Gastroesophageal sphincter (tissue), 4 donors: ENCODE measurements around the gene EPHB3. TPM values are rescaled to one million over a fixed set of nuclear protein-coding genes. Genes with fewer than 3 reads are reported as not detected.

Experiments used
- ATAC-seq: fragments of 150-250 bp; one replicate; pipeline ENCODE4 v1.9.1; 2016; ENCODE audit warnings: mild to moderate bottlenecking, moderate library complexity
- H3K27ac ChIP-seq, 4 donors: fragments of 200-600 bp; sonication (generic) in 3 of 4; 1 replicate in 3 of 4; 2 replicates in 1 of 4; pipeline ENCODE4 v1.5.1; 2016 to 2019
- H3K27me3 ChIP-seq: fragments of 200-600 bp; sonication (generic); one replicate; pipeline ENCODE4 v1.5.1; 2019
- H3K36me3 ChIP-seq, 2 donors: fragments of 200-600 bp; sonication (generic); one replicate each; pipeline ENCODE4 v1.5.1; 2019; ENCODE audit warnings: control low read depth in 1 of 2
- H3K4me1 ChIP-seq, 3 donors: fragments of 200-600 bp; sonication (generic); 1 replicate in 2 of 3; 2 replicates in 1 of 3; pipeline ENCODE4 v1.5.1; 2016 to 2019; ENCODE audit warnings: control low read depth in 2 of 3
- H3K4me3 ChIP-seq, 2 donors: fragments of 200-600 bp; sonication (generic); one replicate each; pipeline ENCODE4 v1.5.1; 2019; ENCODE audit warnings: mild to moderate bottlenecking in 1 of 2, moderate library complexity in 1 of 2
- H3K9me3 ChIP-seq, 3 donors: fragments of 200-600 bp; sonication (generic); one replicate each; pipeline ENCODE4 v1.5.1; 2017 to 2019; ENCODE audit warnings: control low read depth in 2 of 3
- CTCF ChIP-seq, 4 experiments: fragments of 200-600 bp in 2 of 4; fragments of 450-650 bp in 2 of 4; sonication (generic) in 1 of 4; IDR thresholded peaks; one replicate each; pipeline ENCODE4 v1.5.1; 2017 to 2019; ENCODE audit warnings: antibody characterized with exemption in 4 of 4, mild to moderate bottlenecking in 2 of 4, moderate library complexity in 2 of 4
- EP300 ChIP-seq: sonication (generic); formaldehyde crosslinking; IDR thresholded peaks from one replicate; pipeline ENCODE4 v1.6.1; 2017; ENCODE audit warnings: antibody characterized with exemption, mild to moderate bottlenecking
- POLR2A ChIP-seq, 2 donors: fragments of 450-650 bp; IDR thresholded peaks; one replicate each; pipeline ENCODE4 v1.6.1; 2017; ENCODE audit warnings: antibody characterized with exemption in 2 of 2, mild to moderate bottlenecking in 2 of 2, moderate library complexity in 1 of 2
- POLR2AphosphoS5 ChIP-seq: sonication (generic); formaldehyde crosslinking; IDR thresholded peaks from one replicate; pipeline ENCODE4 v1.6.1; 2017; ENCODE audit warnings: antibody characterized with exemption
- WGBS, 2 donors: methylation state at CpG; one replicate each; pipeline ENCODE4 v1.1.5; 2018; ENCODE audit warnings: low coverage in 1 of 2; 5-methylcytosine and 5-hydroxymethylcytosine counted together
- total RNA-seq, 4 donors: library from RNA; depleted of rRNA; stranded (reverse); fragments of >200 nt; gene quantifications; one replicate each; pipeline ENCODE4 v1.1.0, GENCODE V29; 2016

Gene EPHB3
- total RNA-seq, 4 donors from 2014 or later = 3.1 to 10.6 (median 4.6) TPM

- no peak overlapping the region for H3K27ac ChIP-seq
- no peaks in the 10 kb centered on the region for H3K36me3 ChIP-seq
- no peak for TF ChIP-seq POLR2AphosphoS5
- no peak for TF ChIP-seq CTCF (IDR thresholded peaks at IDR 0.05)
- TF ChIP-seq EP300 = no peak
- no peak for TF ChIP-seq POLR2A (IDR thresholded peaks at IDR 0.05)
- no peaks in the 10 kb centered on the region for H3K27me3 ChIP-seq
- 92% methylated on average over 2 of the region's 6 CpGs; no CpG with 5 or more reads in 1 of the 2 donors for WGBS, 2 donors
- H3K4me1 ChIP-seq = no peaks in the 10 kb centered on the region
- no peak for ATAC-seq
- H3K4me3 ChIP-seq = no peak overlapping the region
- H3K9me3 ChIP-seq = no peaks in the 10 kb centered on the region
Observed at GRCh38 chr3:184626923-184627322, 65.3 kb downstream of the EPHB3 start.

GRCh38 chr3:184629555-184630160 is 68.1 kb downstream of the EPHB3 start:
- no peaks in the 10 kb centered on the region for H3K36me3 ChIP-seq
- H3K27ac ChIP-seq = no peak overlapping the region
- H3K4me1 ChIP-seq = no peaks in the 10 kb centered on the region
- WGBS, 2 donors = 71% methylated on average over 6 of the region's 23 CpGs; no CpG with 5 or more reads in 1 of the 2 donors
- no peak for TF ChIP-seq CTCF (IDR thresholded peaks at IDR 0.05)
- TF ChIP-seq EP300 = no peak
- TF ChIP-seq POLR2AphosphoS5 = no peak
- TF ChIP-seq POLR2A (IDR thresholded peaks at IDR 0.05) = no peak
- H3K27me3 ChIP-seq = peaks cover 11% of the 10 kb centered on the region
- no peaks in the 10 kb centered on the region for H3K9me3 ChIP-seq
- no peak for ATAC-seq
- H3K4me3 ChIP-seq = no peak overlapping the region

- Histone ChIP-seq H3K9me3 (no peaks in the 10 kb centered on the region), H3K27ac (no peak overlapping the region), H3K27me3 (peaks cover 25% of the 10 kb centered on the region), H3K4me1 (no peaks in the 10 kb centered on the region), H3K4me3 (no peak overlapping the region), H3K36me3 (no peaks in the 10 kb centered on the region)
- TF ChIP-seq POLR2AphosphoS5 (no peak), EP300 (no peak), CTCF (IDR thresholded peaks at IDR 0.05) (no peak), POLR2A (IDR thresholded peaks at IDR 0.05) (no peak)
- no peak for ATAC-seq
- 62 to 100% methylated on average over 1 to 9 of the region's 15 CpGs for WGBS, 2 donors
Observed at GRCh38 chr3:184630861-184631471, 69.4 kb downstream of the EPHB3 start.

- H3K4me1 ChIP-seq = no peaks in the 10 kb centered on the region
- no peak overlapping the region for H3K4me3 ChIP-seq
- no peaks in the 10 kb centered on the region for H3K36me3 ChIP-seq
- TF ChIP-seq POLR2AphosphoS5 = no peak
- no peak for TF ChIP-seq POLR2A (IDR thresholded peaks at IDR 0.05)
- TF ChIP-seq EP300 = no peak
- no peak for TF ChIP-seq CTCF (IDR thresholded peaks at IDR 0.05)
- no peaks in the 10 kb centered on the region for H3K9me3 ChIP-seq
- no peak overlapping the region for H3K27ac ChIP-seq
- no peak for ATAC-seq
- WGBS, 2 donors = 85 to 89% methylated on average over 10 to 13 of the region's 19 CpGs
- peaks cover 25% of the 10 kb centered on the region for H3K27me3 ChIP-seq
Observed at GRCh38 chr3:184631472-184631861, 69.9 kb downstream of the EPHB3 start.

Other genes with a start within 250 kb of the EPHB3 start
- gene EIF4G1, start 247.2 kb upstream of the EPHB3 start, total RNA-seq = 100 to 1,000 TPM; 233 to 431 (median 300) TPM
- gene FAM131A, start 224.2 kb upstream of the EPHB3 start, total RNA-seq = 10 to 100 TPM; 53.9 to 71.4 (median 65.3) TPM
- gene CLCN2, start 200.2 kb upstream of the EPHB3 start, total RNA-seq = 1 to 10 TPM; 2.0 to 6.8 (median 2.3) TPM
- gene POLR2H, start 200.1 kb upstream of the EPHB3 start, total RNA-seq = 10 to 100 TPM; 32.8 to 54.1 (median 40.9) TPM
- gene THPO, start 183.6 kb upstream of the EPHB3 start, total RNA-seq = under 1 TPM in 2 of 4 donors, not detected in 2; 0.31 to 0.94 TPM
- gene CHRD, start 181.7 kb upstream of the EPHB3 start, total RNA-seq = 10 to 100 TPM in 3 of 4 donors, 1 to 10 TPM in 1; 8.2 to 27.4 (median 16.5) TPM
- 10 to 100 TPM; 36.9 to 47.8 (median 41.9) TPM for gene MAGEF1, start 150.3 kb downstream of the EPHB3 start, total RNA-seq